ENCODE data around the gene ILF3.

The ILF3 gene

GRCh38 chr19:10701955-10702525, 47.9 kb downstream of the ILF3 start:
- no peak for DNase-seq

DNA sequence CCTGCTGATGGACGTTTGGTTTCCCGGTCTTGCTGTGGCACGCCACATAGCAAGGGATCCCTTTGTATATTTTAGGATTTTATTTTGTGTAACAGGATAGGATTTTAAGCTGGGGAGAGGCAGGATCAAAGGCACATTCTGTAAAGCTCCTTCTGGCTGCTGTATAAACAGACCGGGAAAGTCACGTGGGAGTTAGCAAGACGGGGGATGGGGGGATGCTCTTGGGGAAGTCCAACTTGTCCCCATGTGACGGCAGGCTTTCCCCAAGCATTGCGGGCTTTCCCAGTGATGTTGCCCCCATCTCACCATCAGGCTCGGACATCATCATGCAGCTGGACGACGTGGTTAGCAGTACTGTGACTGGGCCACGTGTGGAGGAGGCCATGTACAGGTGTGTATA, 52.8 kb downstream of the ILF3 start:
- no peak for DNase-seq

- DNase-seq, result no peak
These were observed 53.3 kb downstream of the ILF3 start for GRCh38 chr19:10707440-10707839.

DNA sequence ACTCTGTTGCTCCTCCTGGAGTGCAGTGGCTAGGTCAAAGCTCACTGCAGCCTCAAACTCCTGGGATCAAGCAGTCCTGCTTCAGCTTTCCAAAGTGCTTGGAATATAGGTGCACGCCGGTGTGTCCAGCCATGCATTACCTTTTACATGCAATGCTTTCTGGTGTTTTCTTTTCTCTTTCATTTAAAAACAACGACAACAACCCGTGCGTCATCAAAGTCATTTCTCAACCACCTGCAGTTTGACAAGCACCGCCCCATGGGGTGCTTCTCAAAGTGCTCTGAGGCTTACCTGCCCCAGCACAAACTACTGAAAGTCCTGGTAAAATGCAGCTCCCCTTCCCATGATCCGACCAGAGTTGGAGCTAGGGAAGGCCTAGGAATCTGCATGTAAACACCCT, 54.1 kb downstream of the ILF3 start:
- DNase-seq, result no peak

GRCh38 chr19:10712045-10712444, 57.9 kb downstream of the ILF3 start:
- DNase-seq, result no peak

- DNase-seq, result no peak
These were observed 58.6 kb downstream of the ILF3 start for GRCh38 chr19:10712754-10713153.

- no peak for DNase-seq
These were observed 59.2 kb downstream of the ILF3 start for GRCh38 chr19:10713317-10713716.

DNA sequence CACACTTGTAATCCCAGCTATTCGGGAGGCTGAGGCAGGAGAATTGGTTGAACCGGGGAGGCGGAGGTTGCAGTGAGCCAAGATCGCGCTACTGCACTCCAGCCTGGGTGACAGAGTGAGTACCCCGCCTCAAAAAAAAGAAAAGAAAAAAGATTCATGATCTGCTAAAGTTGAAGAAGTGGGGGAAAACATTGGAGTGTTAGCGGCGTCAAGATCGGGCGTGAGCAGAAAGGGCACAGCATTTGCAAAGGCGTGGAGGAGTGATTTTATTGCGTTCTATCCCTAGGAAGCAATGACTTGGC, 62.9 kb downstream of the ILF3 start:
- DNase-seq, result no peak

- DNase-seq, result peak; percentile 92
These were observed 63.4 kb downstream of the ILF3 start, which contains the start of gene DNM2 for GRCh38 chr19:10717356-10718204. Gene DNM2, plus strand, starts transcription at chr19:10718079. Its CDS starts 164 bp downstream, at chr19:10718243.

DNA sequence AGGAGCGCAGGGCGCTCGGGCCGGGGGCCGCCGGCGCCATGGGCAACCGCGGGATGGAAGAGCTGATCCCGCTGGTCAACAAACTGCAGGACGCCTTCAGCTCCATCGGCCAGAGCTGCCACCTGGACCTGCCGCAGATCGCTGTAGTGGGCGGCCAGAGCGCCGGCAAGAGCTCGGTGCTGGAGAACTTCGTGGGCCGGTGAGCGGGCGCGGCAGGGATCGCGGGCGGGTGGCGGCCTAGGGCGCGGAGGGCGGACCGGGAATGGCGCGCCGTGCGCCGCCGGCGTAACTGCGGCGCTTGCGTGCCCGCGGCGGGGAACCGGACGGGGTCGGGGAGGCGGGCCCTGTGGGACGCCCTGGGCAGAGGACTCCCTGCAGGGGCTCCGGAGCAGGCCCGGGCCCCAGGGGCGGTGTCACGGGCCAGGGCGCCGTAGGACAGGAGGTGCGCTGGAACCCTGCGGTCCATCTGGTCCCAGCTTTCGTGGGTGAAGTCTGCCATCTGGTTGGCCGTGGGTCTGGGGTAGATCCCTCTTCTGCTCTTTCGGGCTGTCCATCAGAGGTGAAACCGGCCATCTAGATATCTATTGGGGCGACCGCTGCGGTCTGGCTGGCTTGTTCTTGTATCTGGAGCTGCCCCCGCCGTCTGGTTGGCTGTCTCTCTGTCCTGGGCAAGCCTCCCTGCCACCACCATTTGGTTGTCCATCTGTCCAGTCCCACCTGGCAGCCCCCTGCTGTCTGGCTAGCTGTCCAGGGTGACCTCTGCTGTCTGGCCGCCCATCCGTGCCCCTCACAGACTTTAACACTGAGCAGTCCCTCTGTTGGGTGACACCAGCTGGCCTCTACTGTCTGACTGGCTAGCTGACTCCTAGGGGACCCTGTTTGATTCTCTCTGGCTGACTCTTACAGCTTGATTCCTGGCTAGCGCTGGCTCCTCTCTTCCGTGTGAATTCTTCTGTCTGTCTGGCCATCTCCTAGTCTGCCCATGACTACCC, 64.4 kb downstream of the ILF3 start:
- DNase-seq, result peak; percentile 29

DNA sequence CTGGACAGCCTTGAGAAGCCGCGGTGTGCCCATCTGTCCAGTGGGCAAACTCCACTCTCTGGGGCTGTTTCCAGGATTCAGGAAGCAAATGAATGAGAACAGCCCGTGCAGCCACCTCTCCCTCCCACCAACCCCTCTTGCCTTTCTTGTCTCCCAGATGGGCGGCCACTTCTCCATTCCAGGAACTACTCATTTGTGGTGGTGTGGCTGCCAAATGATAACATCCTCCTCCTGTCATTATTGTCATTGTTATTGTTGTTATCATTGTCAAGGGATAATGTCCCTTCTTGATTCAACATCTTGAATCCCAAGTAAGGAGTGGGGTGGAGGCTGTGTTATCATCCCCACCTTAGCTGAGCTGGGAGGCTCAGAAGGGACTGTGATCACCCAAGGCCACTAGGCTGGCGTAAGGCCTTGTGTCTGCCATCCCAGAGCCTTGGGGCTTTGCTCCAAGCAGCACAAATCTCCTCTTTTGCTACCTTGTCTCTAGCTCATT, 65.4 kb downstream of the ILF3 start:
- no peak for DNase-seq

- no peak for DNase-seq
These were observed 66.5 kb downstream of the ILF3 start for GRCh38 chr19:10720607-10721125.

DNA sequence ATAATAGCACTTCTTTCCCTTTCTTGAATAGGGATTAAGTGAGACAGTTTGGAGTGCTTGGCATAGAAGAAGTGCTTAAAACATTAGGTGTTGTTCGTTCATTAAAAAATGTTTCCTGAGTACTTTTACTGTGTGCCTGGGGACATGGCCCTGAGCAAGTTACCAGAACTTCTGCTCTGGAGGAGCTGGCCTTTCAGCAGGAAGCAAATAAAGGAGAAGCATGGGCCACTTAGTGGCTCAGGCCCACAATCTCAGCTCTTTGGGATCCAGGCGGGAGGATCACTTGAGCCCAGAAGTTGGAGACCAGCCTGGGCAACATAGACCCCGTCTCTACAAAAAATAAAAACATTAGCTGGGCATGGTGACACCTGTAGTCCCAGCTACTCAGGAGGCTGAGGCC, 69.4 kb downstream of the ILF3 start:
- DNase-seq, result no peak

DNA sequence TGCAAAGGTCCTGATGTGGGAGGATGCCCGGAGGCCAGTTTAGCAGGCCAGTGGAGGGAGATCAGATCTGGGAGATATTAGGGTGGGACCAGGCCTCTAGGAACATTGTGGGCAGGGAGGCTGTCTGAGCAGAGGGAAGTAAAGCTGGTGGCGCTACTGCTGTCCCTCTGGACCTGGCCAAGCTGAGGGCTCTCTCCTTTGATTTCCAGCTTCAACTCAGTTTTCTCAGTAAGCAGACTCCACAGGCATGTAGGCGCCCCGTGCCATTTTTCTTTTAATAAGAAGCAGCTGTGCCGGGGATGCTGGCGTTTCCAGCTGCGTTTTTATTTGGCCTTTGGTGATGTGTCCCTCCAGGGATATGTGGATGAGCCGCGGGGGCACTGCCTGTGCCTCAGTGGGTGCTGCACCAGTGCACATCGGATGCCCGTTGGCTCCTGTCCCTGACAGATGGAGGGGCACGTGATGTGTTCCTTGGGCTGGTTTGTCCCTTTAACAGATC, 70.5 kb downstream of the ILF3 start:
- no peak for DNase-seq

DNA sequence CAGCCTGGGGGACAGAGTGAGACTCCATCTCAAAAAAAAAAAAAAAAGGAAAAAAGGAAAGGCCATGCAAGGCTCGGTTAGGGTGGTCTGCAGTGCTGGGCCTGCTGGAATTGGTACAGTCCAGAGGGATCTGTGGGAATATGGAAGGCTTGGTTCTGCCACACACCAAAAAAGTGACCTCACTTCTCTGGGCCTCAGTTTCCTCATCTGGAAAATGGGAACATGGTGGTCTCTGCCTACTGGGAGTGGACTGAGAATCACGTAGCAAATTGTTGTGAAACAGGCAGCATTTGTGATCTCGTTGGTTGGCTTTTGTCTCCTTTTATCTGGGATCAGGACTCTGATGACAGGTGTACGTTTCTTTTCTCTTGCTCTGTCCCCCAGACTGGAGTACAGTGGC, 71.3 kb downstream of the ILF3 start:
- no peak for DNase-seq

- DNase-seq, result no peak
These were observed 72.1 kb downstream of the ILF3 start for GRCh38 chr19:10726268-10726667.

DNA sequence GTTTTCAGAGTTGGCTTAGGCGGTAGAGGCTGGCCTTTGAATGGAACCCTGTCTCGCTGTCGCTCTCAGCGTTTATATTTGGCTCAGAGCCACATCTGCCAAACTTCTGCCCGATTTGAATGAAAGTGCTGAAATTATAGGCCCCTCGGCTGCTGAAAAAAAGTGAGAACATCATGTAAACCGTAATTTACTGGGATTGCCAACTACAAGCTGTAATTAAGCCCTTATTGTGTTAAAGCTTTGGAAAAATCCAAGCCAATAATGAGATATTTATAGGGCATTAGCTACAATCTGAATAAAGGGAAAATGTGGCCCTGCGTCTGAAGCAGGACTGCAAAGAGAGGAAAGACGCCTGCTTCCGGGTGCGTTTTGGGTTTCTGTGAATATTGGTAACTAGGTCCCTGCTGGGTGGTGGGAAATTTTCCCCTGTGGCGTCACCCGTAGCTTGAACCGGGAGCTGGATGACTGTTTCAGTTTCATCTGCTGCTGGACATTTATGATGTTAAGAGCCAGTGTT, 73.6 kb downstream of the ILF3 start:
- DNase-seq, result no peak

- DNase-seq, result no peak
These were observed 75.3 kb downstream of the ILF3 start for GRCh38 chr19:10729411-10729810.

- DNase-seq, result no peak
These were observed 76.8 kb downstream of the ILF3 start for GRCh38 chr19:10730932-10731331.

DNA sequence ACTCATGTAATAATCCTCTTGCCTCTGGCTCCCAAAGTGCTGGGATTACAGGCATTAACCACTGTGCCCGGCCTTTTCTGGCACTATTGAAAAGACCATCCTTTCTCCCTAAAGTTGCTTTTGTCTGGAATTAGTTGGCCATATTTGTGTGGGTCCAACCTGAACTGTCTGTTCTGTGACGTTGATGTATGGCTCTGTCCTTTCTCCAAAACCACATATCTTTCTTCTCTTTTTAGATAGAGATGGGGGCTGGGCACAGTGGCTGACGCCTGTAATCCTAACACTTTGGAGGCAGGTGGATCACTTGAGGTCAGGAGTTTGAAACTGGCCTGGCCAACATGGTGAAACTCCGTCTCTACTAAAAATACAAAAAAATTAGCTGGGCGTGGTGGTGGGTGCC, 81.6 kb downstream of the ILF3 start:
- DNase-seq, result no peak

DNA sequence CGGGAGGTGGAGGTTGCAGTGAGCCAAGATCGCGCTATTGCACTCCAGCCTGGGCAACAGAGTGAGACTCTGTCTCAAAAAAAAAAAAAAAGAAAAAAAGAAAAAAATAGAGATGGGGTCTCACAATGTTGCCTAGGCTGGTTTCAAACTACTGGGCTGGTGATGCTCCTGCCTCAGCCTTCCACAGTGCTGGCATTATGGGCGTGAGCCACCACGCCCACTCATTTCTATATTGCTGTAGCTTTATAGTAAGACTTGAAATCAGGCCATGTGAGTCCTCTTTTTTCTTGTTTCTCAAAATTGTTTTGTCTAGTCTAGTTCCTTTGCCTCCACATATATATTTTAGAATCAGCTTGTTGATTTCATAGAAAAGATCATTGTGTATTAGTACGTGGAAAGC, 82.0 kb downstream of the ILF3 start:
- DNase-seq, result no peak

GRCh38 chr19:10736916-10737551, 82.9 kb downstream of the ILF3 start:
- no peak for DNase-seq
